HepG2 (cell line): ENCODE data around the gene NAA38. TPM values are rescaled to one million over a fixed set of nuclear protein-coding genes. Genes with fewer than 3 reads are reported as not detected.
A peak's percentile ranks its signal among the peaks of the same experiment; 100 is the strongest.

Experiments used
- ATAC-seq: fragments of 200-7000 bp; cut with Tn5 transposase; 3 replicates; pipeline ENCODE4 v1.9.1; 2020; ENCODE audit warnings: mild to moderate bottlenecking, moderate library complexity
- BruUV-seq: library from RNA; stranded (reverse); fragments of 400-500 nt; replicated peaks from 2 replicates; lab custom pipeline; 2021; lab: Mats Ljungman, UMichigan
- CTCF ChIA-PET: fragments of 300-600 bp; formaldehyde crosslinking; extraction: SDS; loops from one replicate; lab custom pipeline; 2021; ENCODE audit warnings: low total read pairs, inconsistent platforms, low intra/inter-chr PET ratio; lab: Yijun Ruan, JAX
- POLR2A ChIA-PET: fragments of 350-600 bp; sonication (Branson Sonifier 250); formaldehyde crosslinking; loops from one replicate; lab custom pipeline; 2020; ENCODE audit warnings: antibody characterized with exemption, inconsistent platforms; lab: Yijun Ruan, JAX
- DNase-seq: peaks from one replicate; pipeline ENCODE4 v3.0.0-alpha.2; 2015; ENCODE audit warnings: low spot score
- FAIRE-seq: peaks from 3 replicates; lab custom pipeline; 2011; peaks lifted over from hg19 to GRCh38; lab: Jason Lieb, UNC
- H2AFZ ChIP-seq: one replicate; pipeline ENCODE4 v1.6.1; 2011; ENCODE audit warnings: low read length, inconsistent platforms
- H3K27ac ChIP-seq: fragments of 300-600 bp; 3 replicates; pipeline ENCODE4 v1.8.0; 2011; ENCODE audit warnings: mixed run types, mild to moderate bottlenecking, mixed read lengths, low read length, inconsistent platforms; ENCODE audit not compliant: insufficient read depth; ENCODE audit errors: extremely low read length
- H3K27me3 ChIP-seq, 2 experiments: fragments of 200-600 bp in 1 of 2; 2 replicates in 1 of 2; 3 replicates in 1 of 2; pipeline versions ENCODE4 v1.6.0 to v1.8.0; 2011; ENCODE audit warnings: low read length in 2 of 2, mild to moderate bottlenecking in 2 of 2, moderate library complexity in 2 of 2, inconsistent platforms in 1 of 2; ENCODE audit not compliant: insufficient read depth in 2 of 2, control insufficient read depth in 1 of 2
- H3K36me3 ChIP-seq, 2 experiments: fragments of 200-600 bp in 1 of 2; replicated peaks in 1 of 2; 2 replicates in 1 of 2; 3 replicates in 1 of 2; pipeline versions ENCODE4 v1.5.1 to v1.8.0; 2011; ENCODE audit warnings: low read length in 2 of 2, inconsistent platforms in 1 of 2; ENCODE audit not compliant: insufficient read depth in 2 of 2, control insufficient read depth in 1 of 2
- H3K4me1 ChIP-seq: 2 replicates; pipeline ENCODE4 v1.5.1; 2012; ENCODE audit warnings: low read length, inconsistent platforms; ENCODE audit not compliant: insufficient read depth
- H3K4me2 ChIP-seq: 2 replicates; pipeline ENCODE4 v1.6.0; 2011; ENCODE audit warnings: low read depth, low read length, inconsistent platforms
- H3K4me3 ChIP-seq, 3 experiments: fragments of 200-600 bp in 1 of 3; sonication (generic), shearing (Covaris generic) in 1 of 3; replicated peaks in 1 of 3; 2 replicates each; pipeline ENCODE4 v1.5.1; 2011 to 2016; ENCODE audit warnings: low read length in 3 of 3, inconsistent platforms in 2 of 3, low read depth in 2 of 3, mild to moderate bottlenecking in 2 of 3, control low read depth in 1 of 3, mixed read lengths in 1 of 3; ENCODE audit not compliant: insufficient read depth in 1 of 3
- H3K79me2 ChIP-seq: one replicate; pipeline ENCODE4 v1.6.1; 2011; ENCODE audit warnings: low read length, inconsistent platforms; ENCODE audit not compliant: insufficient read depth
- H3K9ac ChIP-seq: 2 replicates; pipeline ENCODE4 v1.6.0; 2011; ENCODE audit warnings: mild to moderate bottlenecking, low read depth, low read length, inconsistent platforms; ENCODE audit not compliant: insufficient read depth
- H3K9me3 ChIP-seq: 2 replicates; pipeline ENCODE4 v1.5.1; 2012; ENCODE audit warnings: mild to moderate bottlenecking, low read length
- H4K20me1 ChIP-seq: 2 replicates; pipeline ENCODE4 v1.6.0; 2011; ENCODE audit warnings: inconsistent platforms, mild to moderate bottlenecking, low read length, moderate library complexity; ENCODE audit not compliant: insufficient read depth
- NR3C1 ChIP-seq: sonication (generic); formaldehyde crosslinking; IDR thresholded peaks from 2 replicates; pipeline ENCODE4 v1.4.0; 2020; ENCODE audit warnings: missing genetic modification reagents
- POLR2AphosphoS2 ChIP-seq: IDR thresholded peaks from 2 replicates; pipeline ENCODE4 v1.6.1; 2011; ENCODE audit warnings: low read depth, low read length, improper control_type of control experiment
- RNF2 ChIP-seq: fragments of 450-650 bp; conservative IDR thresholded peaks from 2 replicates; pipeline ENCODE4 v1.6.1; 2016; ENCODE audit warnings: low read depth
- SAP130 ChIP-seq: IDR thresholded peaks from 2 replicates; pipeline ENCODE4 v1.6.1; 2016; ENCODE audit warnings: low read depth
- SP1 ChIP-seq, 2 experiments: fragments of 450-650 bp in 1 of 2; sonication (generic) in 1 of 2; formaldehyde crosslinking in 1 of 2; IDR thresholded peaks; 2 replicates each; pipeline versions ENCODE4 v1.4.0 to v1.6.1; 2016 to 2020; ENCODE audit warnings: missing genetic modification reagents in 1 of 2
- STAT5B ChIP-seq: sonication (generic); formaldehyde crosslinking; IDR thresholded peaks from 2 replicates; pipeline ENCODE4 v1.4.0; 2020; ENCODE audit warnings: missing genetic modification reagents
- ZBTB7B ChIP-seq: sonication (generic); formaldehyde crosslinking; IDR thresholded peaks from 2 replicates; pipeline ENCODE4 v1.4.0; 2020; ENCODE audit warnings: missing genetic modification reagents
- ZFP1 ChIP-seq: IDR thresholded peaks from 2 replicates; pipeline ENCODE4 v1.6.1; 2016
- ZFP41 ChIP-seq: sonication (generic); formaldehyde crosslinking; IDR thresholded peaks from 2 replicates; pipeline ENCODE4 v1.4.0; 2020; ENCODE audit warnings: mild to moderate bottlenecking, missing genetic modification reagents, borderline replicate concordance
- ZSCAN22 ChIP-seq: sonication (generic); formaldehyde crosslinking; IDR thresholded peaks from 2 replicates; pipeline ENCODE4 v1.4.0; 2020; ENCODE audit warnings: mild to moderate bottlenecking, missing genetic modification reagents
- WGBS: methylation state at CpG from one replicate; pipeline ENCODE4 v1.1.6; 2017; ENCODE audit warnings: low lambda C conversion rate; 5-methylcytosine and 5-hydroxymethylcytosine counted together
- in situ Hi-C: cut with HindIII; loops from 2 replicates; pipeline ENCODE4 v1.10.0; 2017; ENCODE audit warnings: low pct_unique_long_range_greater_than_20kb; ENCODE audit not compliant: extremely low pct_ligation_motif_present
- intact Hi-C: fragments of 100-400 bp; cut with micrococcal nuclease; formaldehyde crosslinking; loops from one replicate; pipeline ENCODE4 v1.10.0; 2022; ENCODE audit not compliant: unreplicated experiment
- polyA plus RNA-seq, 8 experiments: library from polyadenylated mRNA; depleted of rRNA in 3 of 8; stranded (reverse) in 7 of 8; unstranded in 1 of 8; fragments of >200 nt; fragmentation: Illumina TruSeq in 4 of 8; extraction: Trizol in 4 of 8; gene quantifications; 2 replicates each; pipeline versions ENCODE4 v1.2.1 to v1.2.3, GENCODE V29; 2011 to 2016; ENCODE audit warnings: low read depth in 4 of 8, missing spikeins in 1 of 8, mixed read lengths in 1 of 8; ENCODE audit not compliant: insufficient read depth in 1 of 8
- total RNA-seq, 5 experiments: library from RNA; depleted of rRNA; stranded (reverse); fragments of >200 nt; fragmentation: Illumina TruSeq; extraction: Trizol; gene quantifications; 2 replicates each; pipeline ENCODE4 v1.2.3, GENCODE V29; 2016; ENCODE audit warnings: low read depth in 1 of 5
- TF ChIP-seq, protein P1 (sequence below): sonication (generic); formaldehyde crosslinking; IDR thresholded peaks from 2 replicates; pipeline ENCODE4 v1.5.0; 2020; ENCODE audit warnings: mild to moderate bottlenecking, missing genetic modification reagents, borderline replicate concordance
- TF ChIP-seq, protein P2 (sequence below): sonication (generic); formaldehyde crosslinking; IDR thresholded peaks from 2 replicates; pipeline ENCODE4 v1.4.0; 2020; ENCODE audit warnings: missing genetic modification reagents

The NAA38 gene
- total and polyA plus RNA-seq, 2 of the 13 experiments (the other 11 are each of a cell fraction or from before 2014, with no cell fraction given) = 46.9 to 91.6 TPM

DNA sequence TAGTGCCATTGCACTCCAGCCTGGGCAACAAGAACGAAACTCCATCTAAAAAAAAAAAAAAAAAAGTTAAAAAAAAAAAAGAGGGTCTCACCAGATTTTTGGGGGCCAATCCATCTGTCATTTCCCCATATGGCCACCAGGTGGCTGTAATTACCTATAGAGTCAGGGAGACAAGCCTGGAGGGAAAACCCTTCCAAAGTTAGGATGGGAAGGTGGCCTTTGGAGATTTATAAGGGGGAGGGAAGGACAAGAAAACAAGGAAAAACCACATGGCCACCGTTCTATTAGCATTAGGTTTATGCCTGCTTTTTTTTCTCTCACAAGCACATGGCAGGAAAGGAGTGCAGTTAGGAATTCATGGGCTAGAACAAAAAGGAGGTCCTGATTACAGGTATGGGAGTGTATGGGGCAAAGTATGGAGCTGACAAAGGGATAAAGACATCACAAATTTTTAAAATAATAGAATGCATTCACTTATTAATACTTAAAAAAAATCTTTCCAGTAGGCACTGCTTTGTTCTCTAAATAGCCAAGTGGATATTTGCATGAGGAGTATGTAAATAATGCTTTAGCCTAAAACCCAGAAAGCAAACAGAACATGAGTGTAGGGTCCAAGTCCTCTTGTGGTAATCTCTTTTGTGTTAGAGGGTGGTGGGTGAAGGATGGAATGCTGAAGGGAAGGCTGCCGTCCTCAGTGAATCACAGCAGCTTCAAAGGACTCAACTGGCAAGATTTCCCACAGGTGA is 5.5 kb upstream of the NAA38 start (continued):
- TF ChIP-seq, protein P1, sequence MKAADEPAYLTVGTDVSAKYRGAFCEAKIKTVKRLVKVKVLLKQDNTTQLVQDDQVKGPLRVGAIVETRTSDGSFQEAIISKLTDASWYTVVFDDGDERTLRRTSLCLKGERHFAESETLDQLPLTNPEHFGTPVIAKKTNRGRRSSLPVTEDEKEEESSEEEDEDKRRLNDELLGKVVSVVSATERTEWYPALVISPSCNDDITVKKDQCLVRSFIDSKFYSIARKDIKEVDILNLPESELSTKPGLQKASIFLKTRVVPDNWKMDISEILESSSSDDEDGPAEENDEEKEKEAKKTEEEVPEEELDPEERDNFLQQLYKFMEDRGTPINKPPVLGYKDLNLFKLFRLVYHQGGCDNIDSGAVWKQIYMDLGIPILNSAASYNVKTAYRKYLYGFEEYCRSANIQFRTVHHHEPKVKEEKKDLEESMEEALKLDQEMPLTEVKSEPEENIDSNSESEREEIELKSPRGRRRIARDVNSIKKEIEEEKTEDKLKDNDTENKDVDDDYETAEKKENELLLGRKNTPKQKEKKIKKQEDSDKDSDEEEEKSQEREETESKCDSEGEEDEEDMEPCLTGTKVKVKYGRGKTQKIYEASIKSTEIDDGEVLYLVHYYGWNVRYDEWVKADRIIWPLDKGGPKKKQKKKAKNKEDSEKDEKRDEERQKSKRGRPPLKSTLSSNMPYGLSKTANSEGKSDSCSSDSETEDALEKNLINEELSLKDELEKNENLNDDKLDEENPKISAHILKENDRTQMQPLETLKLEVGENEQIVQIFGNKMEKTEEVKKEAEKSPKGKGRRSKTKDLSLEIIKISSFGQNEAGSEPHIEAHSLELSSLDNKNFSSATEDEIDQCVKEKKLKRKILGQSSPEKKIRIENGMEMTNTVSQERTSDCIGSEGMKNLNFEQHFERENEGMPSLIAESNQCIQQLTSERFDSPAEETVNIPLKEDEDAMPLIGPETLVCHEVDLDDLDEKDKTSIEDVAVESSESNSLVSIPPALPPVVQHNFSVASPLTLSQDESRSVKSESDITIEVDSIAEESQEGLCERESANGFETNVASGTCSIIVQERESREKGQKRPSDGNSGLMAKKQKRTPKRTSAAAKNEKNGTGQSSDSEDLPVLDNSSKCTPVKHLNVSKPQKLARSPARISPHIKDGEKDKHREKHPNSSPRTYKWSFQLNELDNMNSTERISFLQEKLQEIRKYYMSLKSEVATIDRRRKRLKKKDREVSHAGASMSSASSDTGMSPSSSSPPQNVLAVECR = peak; percentile 25; the same call in 1 of the 2 replicates
- TF ChIP-seq ZBTB7B (CRISPR knock-in tag) = peak; percentile 30; the same call in 1 of the 2 replicates

DNA sequence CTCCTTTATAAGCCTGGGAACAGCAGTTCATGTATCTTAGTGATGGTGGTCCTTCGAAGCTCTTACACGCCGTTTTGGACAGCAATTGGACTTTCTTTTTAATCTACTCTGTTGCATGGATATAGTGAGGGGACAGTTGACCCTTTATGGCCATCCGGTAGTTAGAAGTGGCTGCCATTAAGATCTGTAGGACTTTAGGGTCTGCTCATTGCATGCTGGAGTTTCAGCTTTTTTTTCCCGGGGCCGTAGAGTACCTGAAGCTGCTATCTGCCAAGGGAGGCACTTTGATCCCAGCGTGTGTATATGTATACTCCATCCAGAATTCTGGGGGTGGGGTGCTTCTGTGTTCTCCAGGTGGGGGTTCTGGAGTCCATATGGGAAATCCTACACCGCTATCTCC is 1.7 kb upstream of the NAA38 start:
- Histone ChIP-seq H3K36me3 (no peaks in the 10 kb centered on the region), H2AFZ (no peak overlapping the region), H3K27me3 (no peaks in the 10 kb centered on the region; a peak in 1 of 5 replicates), H3K9me3 (no peaks in the 10 kb centered on the region), H3K4me1 (peaks cover 68% of the 10 kb centered on the region), H3K4me2 (peak overlapping the region; percentile 98), H3K4me3 (peak overlapping the region; percentile 70 to 83 (median 83); a peak in 5 of 6 replicates), H3K27ac (peak overlapping the region; percentile 94), H4K20me1 (no peaks in the 10 kb centered on the region), H3K79me2 (peaks cover 8% of the 10 kb centered on the region), H3K9ac (peak overlapping the region; percentile 80)
- POLR2A ChIA-PET = interaction anchor here (1.2 kb wide), 1 partner anchor 813 kb away, joined by 3 read pairs; no protein-coding TSS in a partner anchor
- CTCF ChIA-PET = interaction anchor here (2.0 to 3.3 kb wide), 2 partner anchors 36 to 38 kb away, joined by 9 read pairs; no protein-coding TSS in a partner anchor
- 79% methylated on average over 5 of the region's 8 CpGs for WGBS
- DNase-seq = no peak
- intact Hi-C loops = no loop called here
- ATAC-seq = no peak
- no peak for FAIRE-seq
- no TSS peak for BruUV-seq
- in situ Hi-C loops = loop anchor here (5.0 kb wide), 1 partner anchor 38 kb away; no protein-coding TSS in a partner anchor
- no peak for TF ChIP-seq ZFP1 (CRISPR knock-in tag)
- no peak for TF ChIP-seq SAP130 (CRISPR knock-in tag)
- TF ChIP-seq NR3C1 (CRISPR knock-in tag) = no peak
- TF ChIP-seq SP1 (IDR thresholded peaks at IDR 0.05) = no peak
- no peak for TF ChIP-seq SP1 (CRISPR knock-in tag; IDR thresholded peaks at IDR 0.05)
- TF ChIP-seq STAT5B = no peak
- TF ChIP-seq POLR2AphosphoS2 = no peak
- TF ChIP-seq, protein P2, sequence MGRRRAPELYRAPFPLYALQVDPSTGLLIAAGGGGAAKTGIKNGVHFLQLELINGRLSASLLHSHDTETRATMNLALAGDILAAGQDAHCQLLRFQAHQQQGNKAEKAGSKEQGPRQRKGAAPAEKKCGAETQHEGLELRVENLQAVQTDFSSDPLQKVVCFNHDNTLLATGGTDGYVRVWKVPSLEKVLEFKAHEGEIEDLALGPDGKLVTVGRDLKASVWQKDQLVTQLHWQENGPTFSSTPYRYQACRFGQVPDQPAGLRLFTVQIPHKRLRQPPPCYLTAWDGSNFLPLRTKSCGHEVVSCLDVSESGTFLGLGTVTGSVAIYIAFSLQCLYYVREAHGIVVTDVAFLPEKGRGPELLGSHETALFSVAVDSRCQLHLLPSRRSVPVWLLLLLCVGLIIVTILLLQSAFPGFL (CRISPR knock-in tag) = no peak
- TF ChIP-seq ZFP41 (CRISPR knock-in tag) = no peak
- TF ChIP-seq ZSCAN22 (CRISPR knock-in tag) = no peak
- TF ChIP-seq RNF2 = no peak
